GM18951 (cell line): Measurements from ENCODE around the gene POLG.
"Not testable (repeated sequence)": the region's sequence is repeated elsewhere in the genome, so short reads cannot be mapped to it uniquely, and the experiment has no call there.

Experiments
- POLR2A ChIP-seq: IDR thresholded peaks from 4 replicates; pipeline ENCODE4 v1.6.1; 2011; ENCODE audit warnings: mild to moderate bottlenecking; ENCODE audit not compliant: insufficient read length, insufficient read depth; ENCODE audit errors: extremely low read depth
- in situ Hi-C: fragments of 300-500 bp; cut with MboI; formaldehyde crosslinking; loops from one replicate; pipeline ENCODE4 v1.12.0; 2022; ENCODE audit warnings: low sequenced_read_pairs, mixed read lengths, inconsistent platforms; ENCODE audit not compliant: unreplicated experiment

The POLG gene

GRCh38 chr15:89299896-89300295 is 34.7 kb downstream of the POLG start:
- TF ChIP-seq POLR2A = no peak
- in situ Hi-C loops = no loop called here

GRCh38 chr15:89293012-89293411 is 41.6 kb downstream of the POLG start:
- in situ Hi-C loops = no loop called here
- TF ChIP-seq POLR2A = no peak

GRCh38 chr15:89291934-89292438 is 42.6 kb downstream of the POLG start:
- no peak for TF ChIP-seq POLR2A
- in situ Hi-C loops = no loop called here

GRCh38 chr15:89283201-89283600 is 51.4 kb downstream of the POLG start:
- TF ChIP-seq POLR2A = no peak
- in situ Hi-C loops = no loop called here

- in situ Hi-C loops = no loop called here
- TF ChIP-seq POLR2A = no peak
Measured at GRCh38 chr15:89282631-89283030, 52.0 kb downstream of the POLG start.

- in situ Hi-C loops = no loop called here
Measured at GRCh38 chr15:89278307-89278706, 56.3 kb downstream of the POLG start.

GRCh38 chr15:89277281-89277680 is 57.3 kb downstream of the POLG start:
- in situ Hi-C loops = not testable (repeated sequence)

More at GRCh38 chr15:89278307-89278706, 56.3 kb downstream of the POLG start:
- no peak for TF ChIP-seq POLR2A
